ENCODE measurements around the gene GPS2.

GPS2 gene

DNA sequence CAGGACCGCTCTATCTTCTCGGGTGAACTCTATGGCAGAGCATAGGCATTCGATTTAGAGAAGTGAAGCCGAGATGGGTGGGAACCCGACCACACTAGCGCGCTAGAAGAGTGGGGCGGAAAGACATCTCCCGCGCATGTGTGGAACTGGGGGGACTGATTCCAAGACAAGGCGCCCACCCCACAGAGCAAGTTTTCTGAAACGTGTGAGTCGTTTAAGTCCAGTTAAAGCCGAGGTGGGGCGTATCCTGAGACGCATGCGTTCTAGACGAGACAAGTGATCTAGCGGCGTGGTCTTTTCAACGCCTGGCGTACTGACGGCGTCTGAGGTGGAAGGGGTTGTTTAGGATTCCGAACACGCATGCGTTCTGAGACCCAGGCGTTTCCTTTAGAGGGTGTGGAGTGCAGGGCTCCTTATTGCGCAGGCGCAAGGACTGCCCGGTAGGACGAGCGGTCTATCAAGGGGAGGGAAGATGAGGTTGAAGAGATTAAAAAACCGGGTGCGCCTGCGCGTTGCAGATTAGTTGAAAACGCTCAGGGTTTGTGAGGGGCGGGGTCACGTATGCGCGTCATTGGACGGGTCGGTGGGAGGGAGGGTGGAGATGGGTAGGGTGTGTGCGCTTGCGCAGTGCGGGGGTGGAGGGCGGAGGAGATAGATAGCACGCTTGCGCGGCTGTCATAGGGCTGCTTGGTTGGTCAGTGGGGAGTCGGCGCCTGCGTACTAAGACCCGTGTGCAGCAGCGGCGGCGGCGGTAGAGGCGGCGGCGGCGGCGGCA, 8.1 kb downstream of the GPS2 start, which contains the start of gene EIF5A:
Gene EIF5A (plus strand): TSS at position 718 of the 775 bp plus-strand sequence. CDS start 2,008 bp downstream, outside the sequence.
- DNase-seq (ENCODE audit: low spot score) = peak; percentile 97
- in situ Hi-C loops (cut with MboI; ENCODE audit: low sequenced_read_pairs, unreplicated experiment) = no loop called here
- TF ChIP-seq, protein P1, sequence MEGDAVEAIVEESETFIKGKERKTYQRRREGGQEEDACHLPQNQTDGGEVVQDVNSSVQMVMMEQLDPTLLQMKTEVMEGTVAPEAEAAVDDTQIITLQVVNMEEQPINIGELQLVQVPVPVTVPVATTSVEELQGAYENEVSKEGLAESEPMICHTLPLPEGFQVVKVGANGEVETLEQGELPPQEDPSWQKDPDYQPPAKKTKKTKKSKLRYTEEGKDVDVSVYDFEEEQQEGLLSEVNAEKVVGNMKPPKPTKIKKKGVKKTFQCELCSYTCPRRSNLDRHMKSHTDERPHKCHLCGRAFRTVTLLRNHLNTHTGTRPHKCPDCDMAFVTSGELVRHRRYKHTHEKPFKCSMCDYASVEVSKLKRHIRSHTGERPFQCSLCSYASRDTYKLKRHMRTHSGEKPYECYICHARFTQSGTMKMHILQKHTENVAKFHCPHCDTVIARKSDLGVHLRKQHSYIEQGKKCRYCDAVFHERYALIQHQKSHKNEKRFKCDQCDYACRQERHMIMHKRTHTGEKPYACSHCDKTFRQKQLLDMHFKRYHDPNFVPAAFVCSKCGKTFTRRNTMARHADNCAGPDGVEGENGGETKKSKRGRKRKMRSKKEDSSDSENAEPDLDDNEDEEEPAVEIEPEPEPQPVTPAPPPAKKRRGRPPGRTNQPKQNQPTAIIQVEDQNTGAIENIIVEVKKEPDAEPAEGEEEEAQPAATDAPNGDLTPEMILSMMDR (IDR thresholded peaks at IDR 0.05; ENCODE audit: borderline replicate concordance, control extremely low read depth, extremely low read depth, insufficient read depth, missing control alignments) = no peak

DNA sequence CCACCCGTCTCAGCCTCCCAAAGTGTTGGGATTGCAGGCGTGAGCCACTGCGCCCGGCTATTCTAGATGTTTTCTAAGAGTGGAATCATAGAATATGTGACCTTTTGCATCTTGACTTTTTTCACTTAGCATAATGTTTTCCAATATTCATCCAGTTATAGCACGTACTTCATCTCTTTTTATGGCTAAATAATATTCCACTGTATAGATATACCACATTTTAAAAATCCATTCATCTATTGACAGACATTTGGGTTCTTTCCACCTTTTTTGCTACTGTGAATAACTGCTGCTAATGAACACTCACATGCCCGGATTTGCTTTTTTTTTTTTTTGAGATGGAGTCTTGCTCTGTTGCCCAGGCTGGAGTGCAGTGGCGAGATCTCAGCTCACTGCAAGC, 11.0 kb downstream of the GPS2 start:
- TF ChIP-seq, protein P1 (IDR thresholded peaks at IDR 0.05; ENCODE audit: borderline replicate concordance, control extremely low read depth, extremely low read depth, insufficient read depth, missing control alignments) = no peak
- DNase-seq (ENCODE audit: low spot score) = no peak
- in situ Hi-C loops (cut with MboI; ENCODE audit: low sequenced_read_pairs, unreplicated experiment) = no loop called here

DNA sequence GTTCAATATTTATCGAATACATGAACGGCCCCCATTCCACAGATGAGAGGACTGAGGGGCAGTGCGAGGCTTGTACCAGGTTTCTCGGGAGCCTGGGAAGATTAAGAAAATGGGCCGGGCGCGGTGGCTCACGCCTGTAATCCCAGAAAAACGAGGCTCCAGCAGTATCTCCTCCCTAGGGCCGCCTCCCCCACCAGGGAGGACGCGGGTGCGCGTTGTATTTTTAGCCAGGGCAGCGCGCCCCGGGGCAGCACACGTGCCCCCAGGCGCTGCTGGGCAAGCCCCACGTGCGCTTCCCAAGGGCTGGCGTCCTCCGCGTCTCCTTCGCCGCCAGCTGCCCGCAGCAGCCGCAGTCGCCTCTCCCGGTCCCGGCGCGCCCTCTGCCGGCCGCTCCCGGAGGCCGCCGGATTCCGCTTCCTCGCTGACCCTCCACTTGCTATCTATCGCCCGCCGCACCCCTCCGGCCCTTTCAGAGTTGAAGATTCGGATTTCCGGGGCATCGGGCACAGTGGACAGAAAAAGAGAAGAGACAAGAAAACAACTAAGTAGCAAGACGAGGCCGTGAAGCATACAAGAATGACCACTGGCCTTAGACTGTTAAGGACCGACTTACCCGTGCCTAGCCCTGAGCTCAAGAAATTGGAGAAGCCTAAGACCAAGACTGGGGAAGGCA, 18.8 kb downstream of the GPS2 start:
- in situ Hi-C loops (cut with MboI; ENCODE audit: low sequenced_read_pairs, unreplicated experiment) = loop anchor here (25.0 kb wide), 1 partner anchor 259 kb away; the partner anchor contains the start of genes SLC16A11 and SLC16A13
- peak; percentile 91 for DNase-seq (ENCODE audit: low spot score)
- TF ChIP-seq, protein P1 (IDR thresholded peaks at IDR 0.05; ENCODE audit: borderline replicate concordance, control extremely low read depth, extremely low read depth, insufficient read depth, missing control alignments) = peak; percentile 94

DNA sequence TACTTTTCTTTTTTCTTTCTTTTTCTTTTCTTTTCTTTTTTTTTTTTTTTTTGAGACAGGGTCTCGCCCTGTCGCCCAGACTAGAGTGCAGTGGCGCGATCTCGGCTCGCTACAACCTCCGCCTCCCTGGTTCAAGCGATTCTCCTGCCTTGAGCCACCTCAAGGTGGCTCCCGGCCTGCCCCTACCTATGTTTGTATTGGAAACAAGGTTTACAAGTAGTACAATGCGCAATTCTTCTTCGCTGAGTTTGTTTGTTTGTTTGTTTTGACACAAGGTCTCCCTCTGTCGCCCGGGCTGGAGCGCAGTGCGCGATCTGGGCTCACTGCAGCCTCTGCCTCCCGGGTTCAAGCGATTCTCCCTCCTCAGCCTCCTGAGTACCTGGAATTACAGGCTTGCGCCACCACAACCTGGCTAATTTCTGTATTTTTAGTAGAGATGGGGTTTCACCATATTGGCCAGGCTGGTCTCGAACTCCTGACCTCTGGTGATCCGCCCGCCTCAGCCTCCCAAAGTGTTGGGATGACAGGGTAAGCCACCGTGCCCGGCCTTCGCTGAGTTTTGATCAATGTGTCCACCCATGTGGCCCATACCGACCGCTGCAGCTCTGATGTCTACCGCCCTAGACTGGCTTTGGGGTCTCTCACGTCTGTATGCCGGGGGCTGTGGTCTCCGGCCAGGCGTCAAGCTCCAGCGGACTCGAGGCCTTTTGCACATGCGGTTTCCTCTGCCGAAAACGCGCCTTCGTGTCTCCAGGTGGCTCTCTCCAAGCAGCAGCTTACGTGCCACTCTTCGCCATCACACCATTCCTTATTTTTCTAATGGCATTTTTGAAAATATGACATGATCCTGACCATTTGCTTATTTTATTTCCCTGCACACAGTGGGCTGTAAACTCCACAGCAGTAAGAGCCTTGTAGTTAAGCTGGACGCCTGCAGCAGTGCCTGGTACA, 19.7 kb downstream of the GPS2 start:
- in situ Hi-C loops (cut with MboI; ENCODE audit: low sequenced_read_pairs, unreplicated experiment) = loop anchor here (25.0 kb wide), 1 partner anchor 258 kb away; the partner anchor contains the start of genes SLC16A11 and SLC16A13
- TF ChIP-seq, protein P1 (IDR thresholded peaks at IDR 0.05; ENCODE audit: borderline replicate concordance, control extremely low read depth, extremely low read depth, insufficient read depth, missing control alignments) = no peak
- DNase-seq (ENCODE audit: low spot score) = no peak

DNA sequence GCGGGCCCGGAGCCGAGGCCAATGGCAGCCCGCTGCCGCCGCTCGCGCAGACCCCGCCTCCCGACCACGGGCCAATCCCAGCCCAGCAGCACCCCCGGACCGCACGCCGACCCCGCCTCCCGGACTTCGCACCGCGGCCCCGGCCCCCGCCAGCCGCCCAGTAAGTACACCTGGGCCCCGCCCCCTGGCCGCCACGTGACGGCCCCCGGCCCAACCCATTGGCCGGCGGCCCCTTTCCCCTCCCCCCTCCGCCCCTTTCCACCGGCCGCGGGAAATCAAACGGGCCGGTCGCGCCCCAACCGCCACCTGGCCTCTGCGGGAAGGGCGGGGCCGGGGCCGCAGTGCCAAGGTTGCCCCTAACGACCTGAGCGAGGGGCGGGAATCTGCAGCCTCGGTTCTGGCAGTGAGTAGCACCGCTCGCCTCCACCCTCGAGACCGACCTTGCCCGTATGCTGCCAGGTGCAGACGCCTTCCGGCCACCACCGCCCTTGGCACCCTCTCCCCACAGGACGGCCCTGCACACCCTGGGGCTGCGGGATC, 20.5 kb downstream of the GPS2 start, which contains the start of gene YBX2:
Gene YBX2 (minus strand): TSS at position 26 of the 540 bp plus-strand sequence. CDS start 139 bp downstream, outside the sequence.
- TF ChIP-seq, protein P1 (IDR thresholded peaks at IDR 0.05; ENCODE audit: borderline replicate concordance, control extremely low read depth, extremely low read depth, insufficient read depth, missing control alignments) = no peak
- in situ Hi-C loops (cut with MboI; ENCODE audit: low sequenced_read_pairs, unreplicated experiment) = loop anchor here (25.0 kb wide), 1 partner anchor 257 kb away; the partner anchor contains the start of genes SLC16A11 and SLC16A13
- DNase-seq (ENCODE audit: low spot score) = peak; percentile 89
